Loucy (cell line): ENCODE data around the gene TSSK6.
"Not testable (repeated sequence)": the region's sequence is repeated elsewhere in the genome, so short reads cannot be mapped to it uniquely, and the experiment has no call there.

Source experiments
- H2AFZ ChIP-seq: fragments of 200-600 bp; sonication (generic); 2 replicates; pipeline ENCODE4 v1.6.0; 2016; ENCODE audit warnings: antibody characterized with exemption, mild to moderate bottlenecking, low read length, moderate library complexity
- H3F3A ChIP-seq: fragments of 200-600 bp; 2 replicates; pipeline ENCODE4 v1.6.0; 2016; ENCODE audit warnings: antibody characterized with exemption, low read depth, mild to moderate bottlenecking
- H3K27me3 ChIP-seq: fragments of 200-600 bp; sonication (generic); 2 replicates; pipeline ENCODE4 v1.6.1; 2014; ENCODE audit warnings: low read length, mild to moderate bottlenecking; ENCODE audit not compliant: insufficient read depth, poor library complexity, severe bottlenecking
- H3K36me3 ChIP-seq: fragments of 200-600 bp; sonication (generic); 2 replicates; pipeline ENCODE4 v1.6.1; 2016; ENCODE audit warnings: low read length; ENCODE audit not compliant: insufficient read depth
- H3K4me1 ChIP-seq: fragments of 200-600 bp; sonication (generic); 2 replicates; pipeline ENCODE4 v1.5.1; 2014; ENCODE audit warnings: low read length, mild to moderate bottlenecking; ENCODE audit not compliant: insufficient read depth, poor library complexity, severe bottlenecking
- H3K4me2 ChIP-seq: fragments of 200-600 bp; sonication (generic); 2 replicates; pipeline ENCODE4 v1.6.0; 2014; ENCODE audit warnings: antibody characterized with exemption, low read length, low read depth, mild to moderate bottlenecking; ENCODE audit not compliant: poor library complexity, severe bottlenecking
- H3K4me3 ChIP-seq: fragments of 200-600 bp; sonication (generic); 2 replicates; pipeline ENCODE4 v1.5.1; 2014; ENCODE audit warnings: low read length, mild to moderate bottlenecking, mixed read lengths; ENCODE audit not compliant: poor library complexity, severe bottlenecking
- H3K79me2 ChIP-seq: fragments of 200-600 bp; sonication (generic); 2 replicates; pipeline ENCODE4 v1.6.1; 2014; ENCODE audit warnings: low read length; ENCODE audit not compliant: insufficient read depth
- H3K9ac ChIP-seq: fragments of 200-600 bp; sonication (generic); 2 replicates; pipeline ENCODE4 v1.6.0; 2014; ENCODE audit warnings: mild to moderate bottlenecking, low read depth, low read length, moderate library complexity; ENCODE audit not compliant: poor library complexity, severe bottlenecking
- H3K9me2 ChIP-seq: fragments of 200-600 bp; sonication (generic); replicated peaks from 2 replicates; pipeline ENCODE4 v1.6.1; 2016; ENCODE audit warnings: low read depth, low read length, mixed read lengths
- H3K9me3 ChIP-seq: fragments of 200-600 bp; sonication (generic); 2 replicates; pipeline ENCODE4 v1.6.1; 2014; ENCODE audit warnings: mild to moderate bottlenecking, antibody characterized with exemption, low read length, low read depth; ENCODE audit not compliant: insufficient read depth
- H4K20me1 ChIP-seq: fragments of 200-600 bp; sonication (generic); 2 replicates; pipeline ENCODE4 v1.6.0; 2014; ENCODE audit warnings: antibody characterized with exemption, low read length, mild to moderate bottlenecking; ENCODE audit not compliant: insufficient read depth, poor library complexity, severe bottlenecking
- EZH2phosphoT487 ChIP-seq: fragments of 200-600 bp; IDR thresholded peaks from 2 replicates; pipeline ENCODE4 v1.6.1; 2018; ENCODE audit warnings: antibody characterized with exemption, mild to moderate bottlenecking, moderate library complexity, borderline replicate concordance
- TF ChIP-seq, protein P1 (sequence below): fragments of 200-600 bp; sonication (generic); conservative IDR thresholded peaks from 2 replicates; pipeline ENCODE4 v1.5.1; 2014; ENCODE audit warnings: mild to moderate bottlenecking, antibody characterized with exemption, low read length

TSSK6 gene

DNA sequence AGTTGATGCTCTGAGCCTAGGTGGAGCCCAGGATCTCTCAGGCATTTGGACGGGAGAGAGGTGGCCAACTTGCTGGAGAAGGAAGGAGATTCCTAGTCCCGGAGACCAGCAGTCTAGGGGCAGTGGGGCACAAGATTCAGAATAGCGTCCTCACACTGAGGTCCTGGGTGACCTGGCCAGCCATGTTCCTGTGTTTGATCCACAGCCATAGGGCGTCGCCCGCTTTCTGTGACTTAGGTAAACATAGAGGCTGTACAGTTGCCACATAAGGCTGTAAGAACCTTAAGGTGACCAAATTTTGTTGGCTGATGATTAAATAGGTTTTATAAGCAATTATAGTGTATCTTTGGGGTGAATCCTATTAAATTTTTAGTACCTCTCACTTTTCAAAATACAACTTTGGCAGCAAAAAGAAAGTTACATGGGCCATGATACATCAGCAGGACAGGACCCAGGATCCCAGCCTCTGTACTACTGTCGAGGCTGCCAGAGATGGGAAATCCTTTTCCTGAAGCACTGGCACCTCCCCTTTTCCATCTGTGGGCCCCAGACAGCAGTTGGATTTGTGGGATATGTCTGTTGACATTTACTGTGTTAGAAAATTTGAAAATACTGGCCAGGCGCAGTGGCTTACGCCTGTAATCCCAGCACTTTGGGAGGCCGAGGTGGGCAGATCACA, 37.5 kb downstream of the TSSK6 start:
- Histone ChIP-seq H3K36me3 (peaks cover 65% of the 10 kb centered on the region; the same call in 1 of the 2 replicates), H3K27me3 (no peaks in the 10 kb centered on the region), H3K79me2 (peaks cover 97% of the 10 kb centered on the region), H3K9ac (no peak overlapping the region), H2AFZ (no peak overlapping the region), H4K20me1 (peaks cover 49% of the 10 kb centered on the region), H3K4me3 (no peak overlapping the region), H3K9me2 (no peaks in the 10 kb centered on the region), H3F3A (no peaks in the 10 kb centered on the region), H3K9me3 (no peaks in the 10 kb centered on the region), H3K4me2 (no peak overlapping the region), H3K4me1 (peaks cover 7% of the 10 kb centered on the region)
- TF ChIP-seq, protein P1, sequence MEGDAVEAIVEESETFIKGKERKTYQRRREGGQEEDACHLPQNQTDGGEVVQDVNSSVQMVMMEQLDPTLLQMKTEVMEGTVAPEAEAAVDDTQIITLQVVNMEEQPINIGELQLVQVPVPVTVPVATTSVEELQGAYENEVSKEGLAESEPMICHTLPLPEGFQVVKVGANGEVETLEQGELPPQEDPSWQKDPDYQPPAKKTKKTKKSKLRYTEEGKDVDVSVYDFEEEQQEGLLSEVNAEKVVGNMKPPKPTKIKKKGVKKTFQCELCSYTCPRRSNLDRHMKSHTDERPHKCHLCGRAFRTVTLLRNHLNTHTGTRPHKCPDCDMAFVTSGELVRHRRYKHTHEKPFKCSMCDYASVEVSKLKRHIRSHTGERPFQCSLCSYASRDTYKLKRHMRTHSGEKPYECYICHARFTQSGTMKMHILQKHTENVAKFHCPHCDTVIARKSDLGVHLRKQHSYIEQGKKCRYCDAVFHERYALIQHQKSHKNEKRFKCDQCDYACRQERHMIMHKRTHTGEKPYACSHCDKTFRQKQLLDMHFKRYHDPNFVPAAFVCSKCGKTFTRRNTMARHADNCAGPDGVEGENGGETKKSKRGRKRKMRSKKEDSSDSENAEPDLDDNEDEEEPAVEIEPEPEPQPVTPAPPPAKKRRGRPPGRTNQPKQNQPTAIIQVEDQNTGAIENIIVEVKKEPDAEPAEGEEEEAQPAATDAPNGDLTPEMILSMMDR, result no peak
- no peak for TF ChIP-seq EZH2phosphoT487

GRCh38 chr19:19475849-19476828, 39.2 kb downstream of the TSSK6 start:
- no peaks in the 10 kb centered on the region for H3K9me3 ChIP-seq
- no peak overlapping the region for H2AFZ ChIP-seq
- no peak overlapping the region for H3K4me2 ChIP-seq
- H3K27me3 ChIP-seq, result no peaks in the 10 kb centered on the region
- H3K9me2 ChIP-seq, result no peaks in the 10 kb centered on the region
- peaks cover 47% of the 10 kb centered on the region for H4K20me1 ChIP-seq
- H3K79me2 ChIP-seq, result peaks cover 98% of the 10 kb centered on the region
- H3K9ac ChIP-seq, result no peak overlapping the region
- H3K36me3 ChIP-seq, result peaks cover 58% of the 10 kb centered on the region; the same call in 1 of the 2 replicates
- H3K4me1 ChIP-seq, result peaks cover 7% of the 10 kb centered on the region
- no peaks in the 10 kb centered on the region for H3F3A ChIP-seq
- TF ChIP-seq, protein P1, result peak; percentile 43
- no peak for TF ChIP-seq EZH2phosphoT487
- no peak overlapping the region for H3K4me3 ChIP-seq

DNA sequence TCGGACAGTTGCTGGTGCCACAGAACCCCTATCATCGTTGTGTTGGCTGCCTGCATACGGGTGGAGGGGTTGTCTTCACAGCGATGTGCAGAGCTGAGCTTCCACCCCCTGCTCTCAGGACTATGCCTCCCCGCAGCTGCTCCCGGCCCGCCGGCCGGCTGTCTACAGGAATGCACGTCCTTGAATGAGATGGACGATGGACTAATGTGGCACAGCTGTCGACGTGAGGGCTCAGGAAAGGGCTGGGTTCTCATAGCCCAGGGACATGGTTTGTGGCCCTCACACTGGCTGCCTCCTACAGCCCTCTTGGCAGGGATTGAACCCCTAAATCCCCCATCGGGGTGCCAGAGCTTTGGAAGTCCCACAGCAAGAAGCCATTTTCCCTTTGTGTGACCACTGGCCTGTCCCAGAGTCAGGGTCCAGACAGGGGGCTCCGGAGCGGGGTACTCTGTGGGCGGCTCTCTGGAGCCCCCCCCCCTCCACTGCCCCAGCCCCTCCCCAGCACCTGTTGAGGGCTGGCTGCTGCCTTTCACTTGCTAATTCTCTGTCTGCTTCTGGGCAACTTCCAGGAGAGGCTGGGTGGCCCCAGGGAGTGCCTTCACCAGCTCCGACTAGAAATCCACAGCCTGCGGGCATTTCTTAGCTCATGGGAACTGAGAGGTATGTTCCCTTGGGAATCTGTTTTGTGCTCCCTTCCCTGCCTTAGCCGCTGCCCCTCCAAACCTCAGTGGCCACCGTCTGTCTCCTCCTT, 40.2 kb downstream of the TSSK6 start:
- H3F3A ChIP-seq, result no peaks in the 10 kb centered on the region
- H3K4me3 ChIP-seq, result no peak overlapping the region
- no peak overlapping the region for H2AFZ ChIP-seq
- no peak for TF ChIP-seq EZH2phosphoT487
- TF ChIP-seq, protein P1, result no peak
- no peak overlapping the region for H3K9ac ChIP-seq
- peaks cover 55% of the 10 kb centered on the region; the same call in 1 of the 2 replicates for H3K36me3 ChIP-seq
- H3K27me3 ChIP-seq, result no peaks in the 10 kb centered on the region
- H3K9me3 ChIP-seq, result no peaks in the 10 kb centered on the region
- peaks cover 38% of the 10 kb centered on the region for H4K20me1 ChIP-seq
- no peak overlapping the region for H3K4me2 ChIP-seq
- peaks cover 7% of the 10 kb centered on the region for H3K4me1 ChIP-seq
- H3K9me2 ChIP-seq, result no peaks in the 10 kb centered on the region
- peaks cover 98% of the 10 kb centered on the region for H3K79me2 ChIP-seq

GRCh38 chr19:19472106-19472505, 43.2 kb downstream of the TSSK6 start:
- H3K9me2 ChIP-seq, H3F3A ChIP-seq, H3K4me1 ChIP-seq, H3K4me2 ChIP-seq, H2AFZ ChIP-seq, H3K9ac ChIP-seq, H3K27me3 ChIP-seq, H3K4me3 ChIP-seq: not testable (repeated sequence)
- H3K36me3 ChIP-seq, result peaks cover 63% of the 10 kb centered on the region
- H3K9me3 ChIP-seq, result peaks cover 17% of the 10 kb centered on the region
- H3K79me2 ChIP-seq, result peaks cover 94% of the 10 kb centered on the region; the same call in 1 of the 2 replicates
- H4K20me1 ChIP-seq, result peaks cover 22% of the 10 kb centered on the region
